NCI-H2196 (cell line): Measurements from ENCODE around the gene TNRC18.
A peak's percentile ranks its signal among the peaks of the same experiment; 100 is the strongest.

Experiments
- DNase-seq: peaks from one replicate; lab custom pipeline; 2025; ENCODE audit not compliant: unreplicated experiment; lab: John Stamatoyannopoulos, UW

TNRC18 gene

GRCh38 chr7:5408777-5409176, 14.9 kb downstream of the TNRC18 start:
- no peak for DNase-seq

- DNase-seq: no peak
Observed at GRCh38 chr7:5406957-5407945, 16.4 kb downstream of the TNRC18 start.

- no peak for DNase-seq
Observed at GRCh38 chr7:5404421-5404826, 19.2 kb downstream of the TNRC18 start.

- DNase-seq: no peak
Observed at GRCh38 chr7:5403442-5403841, 20.2 kb downstream of the TNRC18 start.

DNA sequence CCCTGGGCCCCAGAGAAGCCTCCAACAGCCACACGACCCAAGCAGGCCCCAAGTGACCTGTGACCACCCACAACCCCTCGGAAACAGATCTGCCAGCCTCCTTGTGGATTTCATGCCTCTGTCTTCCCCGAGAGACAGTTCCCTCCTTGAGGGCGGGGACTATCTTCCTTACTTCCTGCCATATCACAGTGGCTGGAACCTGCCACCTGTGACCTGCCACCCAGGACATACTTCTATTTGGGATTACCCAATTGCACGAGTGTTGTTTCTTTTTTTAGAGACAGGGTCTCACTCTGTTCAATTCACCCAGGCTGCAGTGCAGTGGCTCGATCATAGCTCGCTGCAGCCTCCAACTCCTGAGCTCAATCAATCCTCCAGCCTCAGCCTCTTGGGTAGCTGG, 25.9 kb downstream of the TNRC18 start:
- DNase-seq: no peak

GRCh38 chr7:5396999-5397663, 26.5 kb downstream of the TNRC18 start:
- peak; percentile 57 for DNase-seq

- DNase-seq: no peak
Observed at GRCh38 chr7:5396542-5396941, 27.1 kb downstream of the TNRC18 start.

DNA sequence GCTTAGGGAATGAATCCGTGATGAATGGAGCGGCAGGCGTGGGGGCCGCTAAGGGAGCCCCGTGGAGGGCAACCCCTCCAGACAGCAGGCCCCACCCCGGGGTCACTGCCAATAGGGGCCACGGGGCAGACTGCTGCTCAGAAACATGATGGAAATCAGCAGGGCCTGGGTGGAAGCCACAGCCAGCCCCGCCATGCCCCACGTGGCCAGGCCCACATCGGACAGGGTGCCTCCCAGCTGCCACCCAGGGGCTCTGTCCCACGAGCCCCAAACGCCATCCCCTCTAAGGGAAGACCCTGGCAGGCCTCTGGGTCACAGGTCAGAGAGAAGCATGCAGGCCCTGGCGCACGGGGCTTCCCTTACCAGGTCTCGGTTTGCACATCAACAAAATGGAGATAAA, 28.4 kb downstream of the TNRC18 start:
- DNase-seq: no peak

DNA sequence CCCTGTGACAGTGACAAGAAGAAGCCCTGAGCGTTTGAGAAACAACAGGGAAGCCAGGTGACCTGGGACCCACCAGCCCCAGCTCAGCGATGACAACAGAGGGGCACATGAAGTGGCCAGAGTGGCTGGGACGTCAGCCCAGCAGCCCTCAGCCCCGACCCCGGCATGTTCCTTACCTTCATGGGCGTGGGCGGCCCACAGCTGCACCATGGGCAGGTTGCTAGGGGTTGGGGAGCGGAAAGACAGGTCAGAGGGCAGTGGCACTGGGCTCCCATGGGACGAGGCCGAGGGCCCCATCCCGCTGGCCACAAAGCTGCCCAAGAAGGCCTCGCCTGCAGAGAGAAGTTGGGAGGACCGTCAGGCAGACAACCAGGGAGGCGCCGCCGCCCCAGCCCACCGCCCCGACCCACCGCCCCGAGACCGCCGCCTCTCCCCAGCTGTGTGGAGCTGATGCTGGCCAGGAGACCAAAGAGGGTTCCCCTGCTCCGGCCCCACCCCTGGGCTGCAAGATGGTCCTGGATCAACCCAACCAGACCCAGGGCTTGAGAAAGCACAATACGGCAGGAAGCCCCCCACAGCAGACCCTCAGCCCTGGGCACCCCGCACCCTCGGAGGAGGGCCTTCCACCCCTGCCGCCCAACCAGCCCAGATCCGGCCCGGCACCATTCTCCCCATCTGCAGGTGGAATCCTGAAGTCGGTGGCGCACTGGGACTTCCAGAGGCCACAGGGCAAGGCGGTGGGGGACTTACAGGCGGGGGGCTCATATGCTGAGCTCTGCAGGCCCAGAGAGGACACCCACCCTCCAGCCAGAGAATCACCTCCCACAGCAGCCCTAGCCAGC, 29.1 kb downstream of the TNRC18 start:
- DNase-seq: no peak

DNA sequence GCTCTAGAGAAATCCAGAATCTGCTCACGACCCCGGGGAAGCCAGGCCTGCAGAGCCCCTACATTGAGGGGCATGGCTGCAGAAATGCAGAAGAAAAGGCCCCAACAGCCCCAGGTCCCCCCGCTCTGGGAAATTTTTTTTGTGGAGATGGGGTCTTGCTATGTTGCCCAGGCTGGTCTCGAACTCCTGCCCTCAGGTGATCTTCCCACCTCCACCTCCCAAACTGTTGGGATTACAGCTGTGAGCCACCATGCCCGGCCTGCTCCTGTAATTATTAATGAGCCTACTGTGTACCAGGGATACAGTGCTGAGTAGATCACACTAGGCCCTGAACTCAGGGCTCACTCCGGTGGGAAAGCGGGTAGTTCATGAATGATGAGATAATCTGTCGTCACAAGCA, 29.9 kb downstream of the TNRC18 start:
- DNase-seq: no peak

DNA sequence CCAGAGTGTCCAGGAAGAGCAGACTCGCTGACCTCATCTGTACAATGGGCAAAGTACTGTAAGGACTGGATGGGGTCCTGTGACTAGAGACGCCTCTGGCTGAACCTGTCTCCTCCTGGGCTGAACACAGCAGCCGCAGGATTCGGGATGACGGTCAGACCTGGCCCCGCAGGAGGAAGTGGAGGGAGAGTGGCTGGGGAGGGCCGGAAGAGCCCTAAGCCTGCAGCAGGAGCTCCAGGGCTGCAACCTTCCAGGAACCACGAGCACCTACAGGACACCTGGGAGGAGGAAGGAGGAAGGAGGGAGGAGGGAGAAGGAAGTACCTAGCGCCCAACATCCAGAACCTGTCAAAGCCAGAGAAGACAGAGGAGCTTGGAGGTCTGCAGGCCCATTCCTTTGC, 30.3 kb downstream of the TNRC18 start:
- no peak for DNase-seq

DNA sequence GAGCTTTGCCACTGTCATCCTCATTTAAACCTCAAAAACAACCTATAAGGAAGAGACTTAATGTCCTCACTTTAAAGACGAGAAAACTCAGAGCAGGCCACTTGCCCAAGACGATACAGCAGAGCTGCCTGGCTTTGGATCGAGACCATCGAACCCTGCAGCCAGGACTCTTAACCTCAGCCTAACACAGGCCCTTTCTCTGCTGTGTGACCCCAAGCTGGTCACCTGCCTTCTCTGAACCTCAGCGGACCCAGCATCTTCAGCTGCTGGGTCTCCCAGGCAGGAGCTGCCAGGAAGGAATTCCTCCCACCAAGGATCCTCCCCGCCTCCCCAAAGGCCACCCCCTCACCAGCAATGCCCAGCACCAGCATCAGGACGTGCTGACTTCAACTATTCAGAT, 32.7 kb downstream of the TNRC18 start:
- DNase-seq: no peak

DNA sequence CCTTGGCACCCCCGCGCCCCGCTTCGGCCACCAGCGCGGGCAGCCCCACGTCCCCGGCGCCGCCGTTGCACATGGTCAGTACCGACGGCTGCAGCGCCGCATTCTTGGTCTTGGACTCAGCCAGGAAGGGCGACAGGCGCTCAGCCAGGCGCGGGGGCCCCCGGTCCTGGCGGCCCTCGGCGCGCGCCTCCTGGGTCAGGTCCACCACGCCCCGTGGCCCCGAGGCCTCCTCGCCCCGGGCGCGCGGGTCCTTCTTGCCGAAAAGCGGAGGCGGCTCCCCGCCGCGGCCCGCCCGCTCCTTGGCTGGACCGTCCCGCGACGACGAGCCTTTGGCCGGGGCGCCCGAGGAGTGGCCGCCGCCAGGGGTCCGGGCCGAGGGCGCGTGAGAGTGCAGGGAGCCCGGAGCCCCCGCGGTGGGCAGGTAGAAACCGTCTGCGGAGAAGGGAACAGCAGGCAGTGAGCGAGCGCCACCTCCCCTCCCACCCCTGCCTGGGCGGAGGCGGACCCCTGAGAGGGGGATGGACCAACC, 34.7 kb downstream of the TNRC18 start:
- DNase-seq: no peak

DNA sequence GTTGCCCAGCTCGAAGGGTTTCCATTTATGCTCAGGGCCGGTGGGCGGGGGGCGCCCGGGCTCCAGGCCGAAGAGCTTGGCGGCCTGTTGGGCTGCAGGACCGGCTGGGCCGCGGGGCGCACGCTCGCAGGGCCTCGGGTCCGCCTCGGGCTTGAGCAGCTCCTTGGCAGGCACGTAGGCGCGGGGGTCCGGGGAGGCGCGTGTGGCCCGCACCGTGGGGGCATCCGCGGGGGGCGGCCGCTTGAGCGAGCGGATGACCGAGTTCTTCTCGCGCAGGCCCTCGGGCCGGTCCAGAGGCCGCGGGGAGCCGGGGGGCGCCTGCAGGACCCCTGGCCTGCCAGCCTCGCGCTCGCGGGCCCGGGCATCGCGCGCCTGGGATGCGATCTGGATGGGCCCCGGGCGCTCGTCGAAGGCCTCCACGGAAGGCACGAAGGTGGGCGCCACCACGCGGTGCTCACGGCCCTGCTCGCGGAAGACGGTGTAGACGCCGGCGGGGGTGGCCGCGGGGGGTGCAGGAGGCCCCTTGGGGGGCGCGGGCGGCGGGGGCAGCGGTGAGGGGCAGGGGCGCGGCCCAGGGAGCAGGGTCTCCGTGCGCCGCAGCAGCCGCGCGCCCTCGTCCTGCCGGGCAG, 35.2 kb downstream of the TNRC18 start:
- no peak for DNase-seq

- no peak for DNase-seq
Observed at GRCh38 chr7:5387711-5388245, 35.9 kb downstream of the TNRC18 start.

DNA sequence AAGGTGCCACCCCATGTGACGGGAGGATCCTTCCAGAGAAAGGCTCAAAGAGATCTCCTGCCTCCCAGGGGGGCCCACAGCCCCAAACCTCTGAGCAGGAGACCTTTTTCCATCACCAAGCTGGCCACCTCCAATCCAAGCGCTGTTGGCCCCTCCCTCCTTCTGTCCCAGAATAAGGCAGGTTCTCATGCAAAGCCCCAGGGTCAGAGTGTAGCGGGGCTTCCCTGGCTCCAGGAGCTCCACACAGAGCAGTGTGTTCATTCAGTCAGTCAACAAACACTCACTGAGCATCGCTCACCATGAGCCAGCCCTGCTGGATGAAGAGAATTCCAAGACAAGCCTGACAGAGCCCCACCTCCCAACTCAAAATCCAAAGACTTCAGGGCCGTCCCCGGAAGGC, 39.0 kb downstream of the TNRC18 start:
- DNase-seq: no peak

- no peak for DNase-seq
Observed at GRCh38 chr7:5383314-5384098, 40.1 kb downstream of the TNRC18 start.

DNA sequence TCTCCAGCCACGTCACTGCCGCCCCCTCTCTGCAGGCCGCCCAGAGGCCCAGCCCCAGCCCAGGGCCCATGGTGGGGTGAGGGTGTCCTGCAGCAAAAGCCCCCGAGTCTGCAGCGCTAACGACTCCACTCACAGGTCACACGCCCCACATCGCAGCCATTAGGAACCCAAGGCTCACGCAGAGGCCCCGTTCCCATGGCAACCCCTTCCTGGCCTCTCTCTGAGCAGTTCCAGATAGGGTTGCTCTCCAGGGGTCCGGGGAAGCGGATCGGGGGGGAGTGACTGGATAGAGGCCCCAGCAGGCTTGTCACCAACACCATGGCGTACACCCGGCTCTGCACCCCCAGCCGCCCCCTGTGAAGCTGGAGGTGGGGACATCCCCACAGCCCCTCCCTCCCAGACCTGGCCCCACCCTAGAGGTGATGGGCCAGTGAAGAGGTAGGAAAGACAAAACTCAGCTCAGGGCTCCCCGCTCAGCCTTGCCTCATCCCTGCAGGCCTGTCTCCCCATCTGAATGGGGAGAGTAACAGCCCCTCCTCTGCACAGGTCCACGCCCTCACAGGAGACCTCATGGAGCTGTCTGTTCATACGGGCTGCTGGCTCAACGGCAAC, 41.2 kb downstream of the TNRC18 start:
- no peak for DNase-seq

DNA sequence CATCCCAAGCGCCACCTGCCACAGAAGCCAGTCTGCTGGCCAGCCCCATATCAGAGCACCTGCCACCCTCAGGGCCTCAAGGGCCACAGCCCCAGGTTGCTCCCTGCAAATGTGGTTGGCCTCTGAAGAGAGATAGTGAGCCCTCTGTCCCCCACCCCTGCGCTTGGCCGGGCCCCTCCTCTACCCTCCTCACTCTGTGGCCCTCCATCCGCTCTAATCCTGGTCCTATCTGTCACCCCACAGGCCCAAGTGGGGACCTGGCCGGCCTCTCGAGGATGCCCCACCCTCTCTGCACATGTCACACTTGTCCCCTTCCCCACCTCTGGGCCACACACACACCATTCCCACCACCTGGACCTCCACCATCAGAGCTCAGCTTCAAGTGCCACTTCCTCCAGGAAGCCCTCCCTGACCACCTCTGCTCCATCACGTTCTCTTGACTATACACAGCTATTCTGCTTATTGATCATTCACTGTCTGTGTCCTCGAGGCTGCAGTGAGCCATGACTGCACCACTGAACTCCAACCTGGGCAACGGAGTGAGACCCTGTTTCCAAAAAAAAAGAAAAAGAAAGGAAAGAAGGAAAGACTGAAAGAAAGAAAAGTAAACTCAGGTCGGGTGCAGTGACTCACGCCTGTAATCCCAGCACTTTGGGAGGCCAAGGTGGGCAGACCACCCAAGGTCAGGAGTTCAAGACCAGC, 42.4 kb downstream of the TNRC18 start:
- DNase-seq: no peak
